CD14-positive monocyte (primary cell): Measurements from ENCODE around the gene OGG1. TPM values are rescaled to one million over a fixed set of nuclear protein-coding genes. Genes with fewer than 3 reads are reported as not detected.

Experiments
- DNase-seq, 3 donors: peaks; one replicate each; pipeline ENCODE4 v3.0.0-alpha.2; 2011 to 2022
- H2AFZ ChIP-seq: 2 replicates; pipeline ENCODE4 v1.6.0; 2012; ENCODE audit warnings: mild to moderate bottlenecking, low read depth, low read length, inconsistent platforms; ENCODE audit not compliant: insufficient read depth, poor library complexity, severe bottlenecking
- H3K27ac ChIP-seq, 2 donors: 1 replicate in 1 of 2; 2 replicates in 1 of 2; pipeline ENCODE4 v1.5.1; 2012 to 2013; ENCODE audit warnings: low read length in 2 of 2, control low read depth in 1 of 2, inconsistent platforms in 1 of 2, low read depth in 1 of 2, mild to moderate bottlenecking in 1 of 2
- H3K27me3 ChIP-seq, 2 donors: one replicate each; pipeline versions ENCODE4 v1.6.0 to v1.6.1; 2011 to 2013; ENCODE audit warnings: low read length in 2 of 2; ENCODE audit not compliant: control insufficient read depth in 2 of 2, insufficient read depth in 2 of 2
- H3K36me3 ChIP-seq, 2 donors: replicated peaks in 1 of 2; 1 replicate in 1 of 2; 2 replicates in 1 of 2; pipeline versions ENCODE4 v1.5.1 to v1.6.1; 2012 to 2013; ENCODE audit warnings: low read length in 2 of 2, control low read depth in 1 of 2, inconsistent platforms in 1 of 2, mild to moderate bottlenecking in 1 of 2; ENCODE audit not compliant: insufficient read depth in 2 of 2, control insufficient read depth in 1 of 2
- H3K4me1 ChIP-seq, 2 donors: 1 replicate in 1 of 2; 2 replicates in 1 of 2; pipeline versions ENCODE4 v1.5.1 to v1.6.1; 2012 to 2013; ENCODE audit warnings: low read length in 2 of 2, control low read depth in 1 of 2, inconsistent platforms in 1 of 2, mild to moderate bottlenecking in 1 of 2, moderate library complexity in 1 of 2; ENCODE audit not compliant: insufficient read depth in 2 of 2, control insufficient read depth in 1 of 2
- H3K4me2 ChIP-seq: replicated peaks from 2 replicates; pipeline ENCODE3; 2012; ENCODE audit warnings: low read length, moderate library complexity, mild to moderate bottlenecking; ENCODE audit not compliant: poor library complexity, severe bottlenecking; ENCODE audit errors: extremely low read depth
- H3K4me3 ChIP-seq, 3 experiments: fragments of 200-600 bp in 1 of 3; sonication (generic) in 1 of 3; replicated peaks in 1 of 3; 1 replicate in 2 of 3; 2 replicates in 1 of 3; pipeline ENCODE4 v1.5.1; 2011 to 2013; ENCODE audit warnings: low read length in 3 of 3, mild to moderate bottlenecking in 3 of 3, control low read depth in 2 of 3, low read depth in 2 of 3, inconsistent platforms in 1 of 3, moderate library complexity in 1 of 3
- H3K79me2 ChIP-seq: 2 replicates; pipeline ENCODE4 v1.6.0; 2012; ENCODE audit warnings: mild to moderate bottlenecking, control low read depth, inconsistent platforms, low read length, moderate library complexity; ENCODE audit not compliant: insufficient read depth
- H3K9ac ChIP-seq: 2 replicates; pipeline ENCODE4 v1.6.0; 2017; ENCODE audit warnings: low read length, mild to moderate bottlenecking; ENCODE audit not compliant: insufficient read depth, poor library complexity, severe bottlenecking
- H3K9me3 ChIP-seq, 2 donors: replicated peaks in 1 of 2; 1 replicate in 1 of 2; 2 replicates in 1 of 2; pipeline versions ENCODE4 v1.5.1 to v1.6.1; 2012 to 2013; ENCODE audit warnings: low read length in 2 of 2, control low read depth in 1 of 2; ENCODE audit not compliant: control insufficient read depth in 1 of 2, insufficient read depth in 1 of 2
- H4K20me1 ChIP-seq: 2 replicates; pipeline ENCODE4 v1.6.0; 2012; ENCODE audit warnings: mild to moderate bottlenecking, low read length, control low read depth, moderate library complexity; ENCODE audit not compliant: insufficient read depth
- H3K27ac Mint-ChIP-seq, 7 donors: one replicate each; pipeline ENCODE4 v1.8.0; 2020; ENCODE audit warnings: mild to moderate bottlenecking in 7 of 7, mixed read lengths in 7 of 7, moderate library complexity in 6 of 7, inconsistent platforms in 2 of 7
- H3K27me3 Mint-ChIP-seq, 3 donors: one replicate each; pipeline ENCODE4 v1.8.0; 2021 to 2022; ENCODE audit warnings: low read depth in 3 of 3, mild to moderate bottlenecking in 3 of 3, mixed read lengths in 3 of 3, moderate library complexity in 3 of 3, inconsistent platforms in 1 of 3
- H3K36me3 Mint-ChIP-seq, 2 donors: one replicate each; pipeline ENCODE4 v1.8.0; 2020; ENCODE audit warnings: mixed read lengths in 2 of 2, inconsistent platforms in 1 of 2, mild to moderate bottlenecking in 1 of 2
- H3K4me1 Mint-ChIP-seq: one replicate; pipeline ENCODE4 v1.8.0; 2020; ENCODE audit warnings: mild to moderate bottlenecking, mixed read lengths
- H3K4me3 Mint-ChIP-seq, 2 donors: one replicate each; pipeline ENCODE4 v1.8.0; 2020; ENCODE audit warnings: mild to moderate bottlenecking in 2 of 2, mixed read lengths in 2 of 2, moderate library complexity in 1 of 2
- H3K9me3 Mint-ChIP-seq, 7 donors: one replicate each; pipeline ENCODE4 v1.8.0; 2020 to 2022; ENCODE audit warnings: mixed read lengths in 7 of 7, mild to moderate bottlenecking in 6 of 7, moderate library complexity in 6 of 7, inconsistent platforms in 2 of 7
- CTCF ChIP-seq: fragments of 200-600 bp; IDR thresholded peaks from one replicate; pipeline ENCODE4 v1.8.0; 2022; ENCODE audit warnings: antibody characterized with exemption, mild to moderate bottlenecking
- WGBS: methylation state at CpG from one replicate; pipeline ENCODE4 v1.1.5; 2013; ENCODE audit warnings: missing lambda C conversion rate; ENCODE audit not compliant: insufficient coverage; 5-methylcytosine and 5-hydroxymethylcytosine counted together
- intact Hi-C, 2 donors: fragments of 100-400 bp; cut with micrococcal nuclease; formaldehyde crosslinking; loops; one replicate each; pipeline versions ENCODE4 v1.15.0 to v1.15.1; 2023
- polyA plus RNA-seq, 3 donors: library from polyadenylated mRNA; depleted of rRNA in 1 of 3; unstranded in 2 of 3; stranded (reverse) in 1 of 3; fragments of 300-500 nt in 2 of 3; fragments of >200 nt in 1 of 3; fragmentation: Illumina TruSeq in 2 of 3; gene quantifications; 1 replicate in 2 of 3; 2 replicates in 1 of 3; pipeline ENCODE4 v1.2.3, GENCODE V29; 2012 to 2021

Gene OGG1
- polyA plus RNA-seq, 3 donors, result 17.4 to 21.9 (median 20.5) TPM

GRCh38 chr3:9780910-9781309, 31.2 kb downstream of the OGG1 start:
- H3K27ac Mint-ChIP-seq, result peak overlapping the region in 6 of 7 donors; percentile 31 to 99 (median 95)
- Histone ChIP-seq H3K27me3 (no peaks in the 10 kb centered on the region), H4K20me1 (no peaks in the 10 kb centered on the region), H3K4me3 (peak overlapping the region in 1 of 3 experiments; percentile 47), H3K27ac (peak overlapping the region; percentile 80 to 91), H3K9ac (peak overlapping the region; percentile 71), H2AFZ (no peak overlapping the region), H3K79me2 (peaks cover 4% of the 10 kb centered on the region), H3K4me1 (peaks cover 61 to 63% of the 10 kb centered on the region in 2 donors), H3K9me3 (no peaks in the 10 kb centered on the region), H3K4me2 (no peak overlapping the region), H3K36me3 (peaks cover 21 to 31% of the 10 kb centered on the region in 2 donors)
- no peak overlapping the region for H3K4me3 Mint-ChIP-seq
- intact Hi-C loops, result no loop called here
- peaks cover 64% of the 10 kb centered on the region for H3K4me1 Mint-ChIP-seq
- peaks cover 0 to 1% (median 0%) of the 10 kb centered on the region in 3 donors for H3K27me3 Mint-ChIP-seq
- H3K36me3 Mint-ChIP-seq, result peaks cover 33 to 44% of the 10 kb centered on the region in 2 donors
- TF ChIP-seq CTCF, result no peak
- no peak for DNase-seq
- WGBS, result 92% methylated on average over 2 of the region's 4 CpGs
- H3K9me3 Mint-ChIP-seq, result no peaks in the 10 kb centered on the region

- H3K27me3 Mint-ChIP-seq, result no peaks in the 10 kb centered on the region
- no peak for TF ChIP-seq CTCF
- Histone ChIP-seq H3K9ac (peak overlapping the region; percentile 16), H3K79me2 (peaks cover 6% of the 10 kb centered on the region), H3K9me3 (no peaks in the 10 kb centered on the region), H3K27me3 (no peaks in the 10 kb centered on the region), H4K20me1 (no peaks in the 10 kb centered on the region), H3K36me3 (peaks cover 27 to 37% of the 10 kb centered on the region in 2 donors), H3K4me3 (peak overlapping the region in 1 of 3 experiments; percentile 32), H2AFZ (no peak overlapping the region), H3K27ac (peak overlapping the region; percentile 72 to 80), H3K4me2 (peak overlapping the region; percentile 41), H3K4me1 (peaks cover 61 to 63% of the 10 kb centered on the region in 2 donors)
- H3K4me3 Mint-ChIP-seq, result peak overlapping the region in 1 of 2 donors; percentile 71
- WGBS, result no CpG with 5 or more reads among the region's 1 CpG
- intact Hi-C loops, result no loop called here
- DNase-seq, result no peak
- H3K4me1 Mint-ChIP-seq, result peaks cover 64% of the 10 kb centered on the region
- H3K36me3 Mint-ChIP-seq, result peaks cover 38 to 50% of the 10 kb centered on the region in 2 donors
- H3K27ac Mint-ChIP-seq, result peak overlapping the region in 6 of 7 donors; percentile 58 to 93 (median 80)
- no peaks in the 10 kb centered on the region for H3K9me3 Mint-ChIP-seq
Measured at GRCh38 chr3:9781551-9781950, 31.8 kb downstream of the OGG1 start.
